Stimulated activated naive B cell treated with anti-CD40 and anti-IgM and Interleukin-4, amounts not matched to agents 10 μg/mL and 1 μg/mL and 100 μg/mL, for 72 hours (primary cell): ENCODE data around the gene PKD1.
"Not testable (repeated sequence)": the region's sequence is repeated elsewhere in the genome, so short reads cannot be mapped to it uniquely, and the experiment has no call there.

Experiments
- ATAC-seq, 2 donors: fragments of 150-1000 bp; cut with Tn5 transposase; replicated peaks; 2 replicates each; pipeline ENCODE4 v1.10.0; 2021; ENCODE audit warnings: moderate library complexity in 1 of 2
- DNase-seq: peaks from one replicate; pipeline ENCODE4 v3.0.0; 2021
- H3K27ac Mint-ChIP-seq: one replicate; pipeline ENCODE4 v1.8.0; 2022; ENCODE audit warnings: mild to moderate bottlenecking, mixed read lengths
- H3K27me3 Mint-ChIP-seq, 2 donors: one replicate each; pipeline ENCODE4 v1.8.0; 2022; ENCODE audit warnings: mixed read lengths in 2 of 2
- H3K36me3 Mint-ChIP-seq, 2 donors: one replicate each; pipeline ENCODE4 v1.8.0; 2022; ENCODE audit warnings: mixed read lengths in 2 of 2, mild to moderate bottlenecking in 1 of 2
- H3K4me1 Mint-ChIP-seq, 2 donors: one replicate each; pipeline ENCODE4 v1.8.0; 2022; ENCODE audit warnings: mixed read lengths in 2 of 2, mild to moderate bottlenecking in 1 of 2
- H3K4me3 Mint-ChIP-seq, 2 donors: one replicate each; pipeline ENCODE4 v1.8.0; 2022; ENCODE audit warnings: mild to moderate bottlenecking in 2 of 2, mixed read lengths in 2 of 2, moderate library complexity in 1 of 2
- H3K9me3 Mint-ChIP-seq, 2 donors: one replicate each; pipeline ENCODE4 v1.8.0; 2022; ENCODE audit warnings: mixed read lengths in 2 of 2, mild to moderate bottlenecking in 1 of 2

The PKD1 gene

DNA sequence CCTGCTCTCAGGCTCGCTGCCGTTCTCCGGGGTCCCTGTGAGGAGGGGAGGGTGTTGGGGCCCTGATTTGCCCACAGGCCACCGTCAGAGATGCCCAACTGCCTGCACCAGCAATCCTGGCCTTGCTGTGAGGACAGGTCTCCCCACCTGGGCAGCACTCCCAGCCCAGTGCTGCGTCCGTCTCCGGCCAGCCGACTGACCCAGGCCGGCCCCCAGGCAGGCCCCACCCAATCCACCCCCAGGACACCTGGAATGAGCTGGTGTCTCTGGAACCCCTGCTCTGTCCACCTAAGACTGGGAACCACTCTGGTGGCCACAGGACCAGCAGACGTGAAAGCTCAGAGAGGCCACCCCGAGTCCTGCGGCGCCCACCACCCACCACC is 20.1 kb downstream of the PKD1 start:
- Mint-ChIP-seq H3K27ac (no peak overlapping the region), H3K4me1 (peaks cover 0 to 2% of the 10 kb centered on the region in 2 donors), H3K9me3 (no peaks in the 10 kb centered on the region), H3K27me3 (no peaks in the 10 kb centered on the region), H3K4me3 (no peak overlapping the region), H3K36me3 (peaks cover 10 to 12% of the 10 kb centered on the region in 2 donors)
- ATAC-seq (no peak), DNase-seq (no peak)

DNA sequence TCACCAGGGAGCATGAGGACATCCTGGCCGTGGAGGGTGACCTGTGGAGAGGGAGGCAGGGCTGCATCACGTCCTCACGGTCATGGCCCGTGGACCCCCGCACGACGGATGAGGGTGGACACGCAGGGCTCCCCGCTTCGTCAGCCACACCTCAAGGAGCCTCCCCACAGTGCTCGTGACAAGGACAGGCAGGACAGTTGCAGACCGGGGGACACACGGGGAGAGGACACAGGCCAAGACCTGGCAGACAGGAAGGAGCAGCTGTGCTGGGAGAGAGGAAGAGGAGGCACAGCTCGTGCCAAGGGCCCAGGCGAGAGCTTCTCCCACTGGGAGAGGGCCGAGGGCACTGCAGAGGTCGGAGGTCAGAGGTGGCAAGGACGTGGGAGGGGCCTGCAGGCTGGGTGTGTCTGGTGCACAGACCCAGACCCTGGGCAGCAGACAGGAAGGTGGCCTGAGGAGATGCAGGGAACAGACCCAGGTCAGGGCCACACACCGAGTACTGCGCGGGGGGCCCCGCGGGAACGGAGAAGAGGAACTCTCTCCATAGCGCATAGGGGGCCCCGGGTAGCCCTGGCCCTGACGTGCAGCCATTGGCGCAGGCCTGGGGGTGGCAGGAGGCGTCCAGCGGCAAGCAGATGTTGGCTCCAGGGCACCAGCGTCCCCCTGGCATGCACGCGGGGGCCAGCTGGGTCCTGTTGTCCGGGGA is 20.7 kb downstream of the PKD1 start:
- H3K36me3 Mint-ChIP-seq, result peaks cover 10 to 12% of the 10 kb centered on the region in 2 donors
- not testable (repeated sequence) for H3K27me3 Mint-ChIP-seq, DNase-seq, H3K4me1 Mint-ChIP-seq, H3K4me3 Mint-ChIP-seq, H3K9me3 Mint-ChIP-seq, ATAC-seq
- H3K27ac Mint-ChIP-seq, result peak overlapping the region; percentile 59

DNA sequence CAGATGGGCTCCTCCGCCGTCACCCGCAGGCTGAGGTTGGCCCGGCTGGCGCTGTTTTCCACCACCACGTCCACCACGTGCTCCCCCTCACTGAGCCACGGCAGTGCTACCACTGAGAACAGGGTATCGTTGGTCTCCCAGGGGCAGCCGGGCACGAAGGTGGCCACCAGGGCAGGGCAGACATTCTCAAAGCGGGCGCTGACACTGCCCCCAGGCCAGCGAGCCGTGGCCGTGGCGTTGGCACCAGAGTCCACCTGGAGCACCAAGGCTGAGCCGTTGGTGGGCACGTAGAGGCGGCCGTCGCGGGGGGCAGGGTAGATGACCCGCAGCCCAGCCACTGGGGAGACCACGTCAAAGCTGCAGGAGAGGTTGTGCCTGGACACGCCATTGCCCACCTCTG is 21.5 kb downstream of the PKD1 start:
- not testable (repeated sequence) for H3K4me1 Mint-ChIP-seq, H3K27ac Mint-ChIP-seq
- peaks cover 10 to 12% of the 10 kb centered on the region in 2 donors for H3K36me3 Mint-ChIP-seq

DNA sequence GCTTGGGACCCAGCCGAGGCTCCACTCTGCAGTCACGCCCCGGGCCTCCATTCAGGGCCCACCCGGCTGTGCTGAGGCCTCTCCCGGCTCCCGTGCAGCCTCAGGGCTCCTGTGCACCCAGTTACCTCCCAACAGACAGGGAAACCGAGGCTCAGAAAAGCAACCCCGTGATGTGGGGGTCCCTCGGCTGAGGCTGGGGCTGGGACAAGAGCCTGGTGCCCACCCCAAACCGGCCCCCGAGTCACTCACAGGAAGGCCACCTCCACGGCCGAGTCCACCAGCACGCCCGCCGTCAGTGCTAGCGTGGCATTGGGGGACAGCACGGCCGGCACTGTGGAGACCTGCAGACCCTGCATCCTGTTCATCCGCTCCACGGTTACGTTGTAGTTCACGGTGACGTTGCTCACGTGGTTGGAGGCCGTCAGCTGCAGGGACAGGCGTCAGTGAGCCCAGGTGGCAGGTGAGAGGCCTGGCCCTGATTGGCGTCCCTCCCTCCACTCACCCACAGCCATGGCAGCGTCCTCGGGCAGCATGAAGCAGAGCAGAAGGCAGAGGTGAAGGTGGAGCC is 23.1 kb downstream of the PKD1 start:
- H3K27me3 Mint-ChIP-seq, H3K4me3 Mint-ChIP-seq, ATAC-seq, DNase-seq, H3K4me1 Mint-ChIP-seq, H3K27ac Mint-ChIP-seq, H3K9me3 Mint-ChIP-seq: not testable (repeated sequence)
- H3K36me3 Mint-ChIP-seq, result peaks cover 10 to 13% of the 10 kb centered on the region in 2 donors

More for the DNA sequence above, 21.5 kb downstream of the PKD1 start:
- not testable (repeated sequence) for ATAC-seq, DNase-seq, H3K9me3 Mint-ChIP-seq, H3K4me3 Mint-ChIP-seq, H3K27me3 Mint-ChIP-seq

DNA sequence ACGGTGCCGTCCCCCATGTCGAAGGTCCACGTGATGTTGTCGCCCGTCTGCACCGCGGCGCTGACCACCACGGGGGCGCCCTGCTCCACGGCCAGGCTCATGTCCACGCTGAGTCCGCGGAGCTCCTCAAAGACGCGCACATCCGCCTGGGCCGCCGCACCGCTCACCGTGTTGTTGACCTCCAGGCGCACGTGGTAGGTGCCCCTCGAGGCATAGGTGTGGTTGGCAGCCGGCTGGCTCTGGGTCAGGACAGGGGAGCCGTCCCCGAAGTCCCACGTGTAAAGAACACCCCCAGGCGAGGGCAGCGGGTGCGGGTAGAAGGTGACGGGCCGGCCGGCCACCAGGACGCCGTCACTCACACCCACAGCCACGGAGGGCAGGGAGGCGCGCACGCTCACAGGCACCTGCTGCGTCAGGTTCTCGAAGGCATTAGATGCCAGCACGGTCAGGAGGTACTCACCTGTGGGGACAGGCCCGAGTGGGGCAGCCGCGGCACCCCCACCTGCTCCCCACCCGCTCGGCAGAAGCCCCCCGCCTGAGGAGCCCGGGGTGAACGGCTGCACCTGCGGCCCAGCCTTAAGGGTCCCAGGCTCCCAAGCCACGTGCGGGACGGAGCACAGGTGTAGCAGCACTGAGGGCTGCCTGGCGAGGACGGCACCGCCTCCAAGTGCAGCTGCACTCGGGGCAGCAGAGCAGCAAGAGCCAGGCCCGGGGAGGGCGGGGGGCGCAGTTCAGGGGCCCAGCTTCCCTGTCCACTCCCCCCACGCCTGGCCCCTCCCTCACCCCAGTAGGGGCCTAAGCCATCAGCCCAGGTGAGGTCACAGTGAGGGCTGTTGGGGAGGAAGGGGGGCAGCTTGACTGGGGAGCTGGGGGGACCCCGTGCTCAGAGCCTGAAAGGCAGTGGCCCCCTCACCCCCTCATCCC is 24.0 kb downstream of the PKD1 start:
- not testable (repeated sequence) for ATAC-seq, H3K9me3 Mint-ChIP-seq, H3K27ac Mint-ChIP-seq, DNase-seq, H3K27me3 Mint-ChIP-seq, H3K4me3 Mint-ChIP-seq, H3K4me1 Mint-ChIP-seq
- peaks cover 13 to 17% of the 10 kb centered on the region in 2 donors for H3K36me3 Mint-ChIP-seq

DNA sequence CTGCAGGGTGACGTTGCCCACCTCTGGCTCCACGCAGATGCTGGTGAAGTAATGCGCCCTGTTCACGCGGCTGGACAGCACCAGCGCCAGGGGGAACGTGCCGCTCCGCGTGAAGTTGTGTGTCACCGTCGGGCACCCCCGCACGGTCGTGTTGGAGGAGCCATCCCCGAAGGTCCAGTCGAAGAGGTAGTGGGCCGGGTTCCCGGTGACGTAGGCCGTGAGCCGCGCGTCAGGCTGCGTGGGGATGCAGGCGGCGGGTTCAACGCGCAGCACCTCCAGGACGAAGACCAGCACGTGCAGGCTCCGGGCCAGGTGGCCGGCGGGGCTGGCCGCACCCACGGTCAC is 24.7 kb downstream of the PKD1 start:
- ATAC-seq, result not testable (repeated sequence)

DNA sequence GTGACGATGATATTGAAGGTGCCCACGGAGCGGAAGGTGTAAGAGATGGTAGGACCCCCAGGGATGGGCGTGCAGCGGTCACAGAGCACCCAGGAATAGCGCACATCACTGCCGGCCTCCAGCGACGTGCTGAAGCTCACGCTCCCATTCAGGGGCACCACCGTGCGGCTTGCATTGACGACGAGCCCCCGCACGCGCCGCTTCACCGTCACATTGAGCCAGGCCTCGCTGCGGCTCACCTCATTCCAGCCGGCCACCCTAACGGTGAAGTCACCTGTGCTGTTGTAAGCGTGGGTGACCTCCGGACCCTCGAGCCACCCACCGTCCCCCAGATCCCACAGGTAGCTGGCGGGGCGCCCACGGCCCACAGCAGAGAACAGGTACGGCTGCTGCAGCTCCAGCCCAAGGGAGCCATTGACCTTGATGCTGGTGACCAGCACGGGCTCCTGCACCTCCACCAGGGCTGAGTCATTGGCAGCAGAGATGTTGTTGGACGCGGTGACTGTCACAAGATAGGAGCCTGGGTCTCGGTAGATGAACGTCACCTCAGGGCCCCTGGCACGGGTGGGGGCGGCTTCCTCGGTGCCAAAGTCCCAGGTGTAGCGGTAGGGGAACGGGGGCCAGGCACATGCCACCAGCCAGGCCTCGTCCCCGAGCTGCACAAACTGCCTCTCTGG is 25.2 kb downstream of the PKD1 start:
- not testable (repeated sequence) for H3K27me3 Mint-ChIP-seq, H3K9me3 Mint-ChIP-seq, H3K27ac Mint-ChIP-seq, H3K4me3 Mint-ChIP-seq, DNase-seq, ATAC-seq, H3K4me1 Mint-ChIP-seq
- H3K36me3 Mint-ChIP-seq, result peaks cover 12 to 17% of the 10 kb centered on the region in 2 donors

More for the DNA sequence above, 24.7 kb downstream of the PKD1 start:
- H3K4me1 Mint-ChIP-seq, H3K27me3 Mint-ChIP-seq, DNase-seq, H3K4me3 Mint-ChIP-seq, H3K9me3 Mint-ChIP-seq, H3K27ac Mint-ChIP-seq: not testable (repeated sequence)
- H3K36me3 Mint-ChIP-seq, result peaks cover 12 to 17% of the 10 kb centered on the region in 2 donors

DNA sequence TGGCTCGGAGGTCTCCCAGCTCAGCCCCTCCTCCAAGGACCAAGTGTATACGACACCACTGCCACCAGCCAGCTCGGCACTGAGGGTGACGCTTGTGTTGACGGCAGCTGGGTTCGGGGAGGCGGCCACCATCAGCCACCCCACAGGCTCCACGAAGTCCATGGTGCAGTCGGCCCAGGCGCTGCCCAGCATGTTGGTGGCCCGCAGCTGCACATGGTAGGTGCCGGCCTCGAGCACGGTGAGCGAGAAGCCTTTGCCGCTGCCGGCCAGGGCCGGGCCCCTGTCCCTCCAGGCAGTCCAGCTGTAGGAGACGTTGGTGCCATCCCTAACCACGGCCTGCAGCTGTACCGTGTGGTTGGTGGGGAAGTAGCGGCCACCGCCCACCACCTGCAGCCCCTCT is 25.8 kb downstream of the PKD1 start:
- not testable (repeated sequence) for DNase-seq, H3K27me3 Mint-ChIP-seq, ATAC-seq, H3K27ac Mint-ChIP-seq, H3K4me1 Mint-ChIP-seq, H3K4me3 Mint-ChIP-seq, H3K9me3 Mint-ChIP-seq
- peaks cover 15% of the 10 kb centered on the region in 2 donors for H3K36me3 Mint-ChIP-seq

DNA sequence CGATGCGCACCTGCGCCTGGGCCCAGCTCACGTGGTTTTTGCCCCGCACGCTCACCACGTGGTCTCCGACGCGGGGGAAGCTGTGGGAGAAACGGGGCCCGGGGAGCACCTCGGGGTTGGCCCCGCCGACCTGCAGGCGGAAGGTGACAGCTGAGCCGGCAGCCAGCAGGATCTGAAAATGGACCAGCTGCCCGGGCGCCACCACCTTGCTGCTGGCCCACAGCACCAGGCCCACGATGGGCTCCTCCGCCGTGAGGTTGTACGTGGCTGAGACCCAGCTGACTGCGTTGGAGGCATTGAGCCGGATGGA is 26.5 kb downstream of the PKD1 start:
- peaks cover 13 to 15% of the 10 kb centered on the region in 2 donors for H3K36me3 Mint-ChIP-seq
- not testable (repeated sequence) for H3K27me3 Mint-ChIP-seq, H3K4me3 Mint-ChIP-seq, H3K27ac Mint-ChIP-seq, DNase-seq, H3K4me1 Mint-ChIP-seq, H3K9me3 Mint-ChIP-seq, ATAC-seq

DNA sequence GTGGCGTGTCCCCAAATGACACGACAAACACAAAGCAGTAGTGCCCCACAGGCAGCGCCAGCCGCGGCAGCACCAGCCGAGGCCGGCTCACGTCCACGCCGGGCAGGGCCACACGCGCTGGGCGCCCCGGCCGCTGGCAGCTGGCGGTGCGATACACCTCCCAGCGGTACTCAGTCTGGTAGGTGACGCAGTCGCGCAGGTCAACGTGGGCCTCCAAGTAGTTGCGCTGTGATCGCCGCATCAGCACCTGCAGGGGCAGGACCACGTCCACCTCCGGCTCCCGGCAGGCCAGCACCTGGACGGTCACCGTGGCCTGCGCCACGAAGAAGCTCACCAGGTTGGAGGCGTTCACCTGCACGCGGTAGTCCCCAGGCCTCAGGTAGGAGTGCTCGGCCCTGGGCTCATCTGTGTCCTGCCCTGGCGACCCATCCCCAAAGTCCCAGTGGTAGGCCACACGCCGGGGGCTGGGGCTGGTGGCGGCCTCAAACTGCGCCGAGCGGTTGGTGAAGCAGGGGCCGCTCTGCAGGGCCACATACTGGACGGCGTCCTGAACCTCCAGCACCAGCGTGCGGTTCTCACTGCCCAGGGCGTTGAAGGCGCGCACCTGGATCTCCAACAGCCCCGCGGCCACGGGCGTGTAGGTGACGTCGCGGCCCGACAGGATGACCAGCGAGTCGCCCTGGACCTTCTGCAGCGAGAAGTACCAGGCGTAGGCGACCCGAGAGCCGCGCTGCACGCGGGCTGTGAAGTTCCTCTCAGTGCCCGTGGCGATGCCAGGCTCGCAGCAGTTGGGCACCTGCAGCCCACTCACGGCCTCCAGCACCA is 27.0 kb downstream of the PKD1 start:
- not testable (repeated sequence) for H3K4me1 Mint-ChIP-seq, H3K4me3 Mint-ChIP-seq, H3K27ac Mint-ChIP-seq, H3K9me3 Mint-ChIP-seq, ATAC-seq, DNase-seq, H3K27me3 Mint-ChIP-seq
- peaks cover 13 to 15% of the 10 kb centered on the region in 2 donors for H3K36me3 Mint-ChIP-seq

DNA sequence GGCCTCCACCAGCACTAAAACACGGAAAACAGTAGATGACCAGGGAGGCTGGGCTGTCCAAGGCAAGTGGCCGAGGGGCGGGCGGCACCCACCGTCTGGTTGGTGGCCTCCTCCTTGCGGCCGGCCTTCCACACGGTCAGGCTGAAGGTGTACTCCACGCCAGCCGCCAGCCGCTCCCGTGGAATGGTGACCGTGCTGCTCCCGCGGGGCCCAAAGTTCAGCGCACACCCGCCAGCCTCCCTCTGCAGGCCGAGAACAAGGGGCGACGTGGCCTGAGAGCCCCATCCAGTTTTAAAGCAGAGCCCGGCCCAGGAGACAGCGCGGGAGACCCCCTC is 27.9 kb downstream of the PKD1 start:
- H3K36me3 Mint-ChIP-seq, result peaks cover 9 to 22% of the 10 kb centered on the region in 2 donors
- not testable (repeated sequence) for H3K9me3 Mint-ChIP-seq, H3K4me3 Mint-ChIP-seq, H3K27ac Mint-ChIP-seq, DNase-seq, H3K4me1 Mint-ChIP-seq, H3K27me3 Mint-ChIP-seq, ATAC-seq

DNA sequence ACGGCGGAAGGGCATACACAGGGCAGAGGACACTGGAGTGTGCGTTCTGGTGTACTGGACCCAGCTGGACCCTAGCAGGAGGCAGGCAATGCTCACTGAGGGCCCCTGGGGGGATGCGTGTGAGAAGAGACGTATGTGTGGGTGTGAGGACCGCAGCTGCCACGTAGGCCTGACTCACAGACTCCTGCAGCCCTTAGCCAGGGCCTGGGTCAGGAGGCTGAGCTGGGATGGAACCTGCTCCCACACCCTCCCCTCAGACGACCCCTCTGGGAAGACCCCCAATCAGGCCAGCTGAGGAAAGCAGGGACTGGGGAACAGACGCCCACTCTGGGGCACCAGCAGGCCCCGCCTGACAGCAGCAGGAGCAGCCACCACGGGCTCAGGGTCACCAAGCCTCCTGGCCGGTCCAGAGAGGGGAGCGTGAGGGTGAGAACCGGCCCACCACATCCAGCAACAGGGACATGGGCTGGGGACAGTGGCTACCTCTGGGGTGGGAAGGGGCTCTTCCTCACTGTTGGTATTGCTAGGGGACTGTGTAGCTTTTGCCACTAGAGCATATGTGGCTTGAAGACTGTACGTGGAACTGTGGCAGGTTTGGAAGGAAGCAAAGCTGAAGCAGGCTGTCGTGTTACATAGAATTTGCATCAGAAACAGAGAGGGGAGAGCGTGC is 28.4 kb downstream of the PKD1 start:
- H3K4me3 Mint-ChIP-seq, H3K27ac Mint-ChIP-seq, H3K9me3 Mint-ChIP-seq, ATAC-seq, H3K4me1 Mint-ChIP-seq, DNase-seq, H3K27me3 Mint-ChIP-seq: not testable (repeated sequence)
- peaks cover 8 to 21% of the 10 kb centered on the region in 2 donors for H3K36me3 Mint-ChIP-seq

DNA sequence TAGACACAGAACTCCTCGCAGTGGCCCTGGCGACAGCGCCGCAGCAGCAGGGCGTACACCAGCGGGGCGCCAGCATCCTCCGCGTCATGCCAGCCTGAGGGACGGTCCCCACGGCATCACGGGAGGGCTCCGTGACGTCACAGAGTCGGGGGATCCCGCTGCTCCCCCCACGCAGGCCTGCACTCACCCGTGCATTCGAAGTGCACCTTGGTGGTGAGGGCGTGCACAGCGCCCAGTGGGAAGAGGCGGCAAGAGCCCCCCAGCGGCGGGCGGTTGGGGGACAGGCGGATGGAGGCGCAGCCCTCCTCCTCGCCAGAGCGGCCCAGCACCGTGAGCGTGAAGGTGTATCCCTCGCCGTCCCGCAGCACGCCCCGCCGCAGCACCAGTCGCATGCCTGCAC is 29.5 kb downstream of the PKD1 start:
- not testable (repeated sequence) for ATAC-seq, H3K4me1 Mint-ChIP-seq, H3K27me3 Mint-ChIP-seq, H3K9me3 Mint-ChIP-seq, H3K4me3 Mint-ChIP-seq, DNase-seq, H3K27ac Mint-ChIP-seq
- peaks cover 12 to 21% of the 10 kb centered on the region in 2 donors for H3K36me3 Mint-ChIP-seq
